HUES48 (cell line): ENCODE results near the gene GABBR1.

ENCODE experiments used
- H3K27ac ChIP-seq: one replicate; pipeline ENCODE4 v1.7.0; 2013; ENCODE audit warnings: low read depth, low read length, inconsistent platforms
- H3K27me3 ChIP-seq: 2 replicates; pipeline ENCODE4 v1.6.1; 2013; ENCODE audit warnings: mild to moderate bottlenecking, low read length; ENCODE audit not compliant: control insufficient read depth, insufficient read depth
- H3K36me3 ChIP-seq: 2 replicates; pipeline ENCODE4 v1.6.1; 2013; ENCODE audit warnings: low read length; ENCODE audit not compliant: control insufficient read depth, insufficient read depth
- H3K4me1 ChIP-seq: 2 replicates; pipeline ENCODE4 v1.6.1; 2013; ENCODE audit warnings: mild to moderate bottlenecking, low read length; ENCODE audit not compliant: control insufficient read depth, insufficient read depth
- H3K4me3 ChIP-seq: 2 replicates; pipeline ENCODE4 v1.5.1; 2013; ENCODE audit warnings: mild to moderate bottlenecking, low read depth, low read length
- H3K9ac ChIP-seq: 2 replicates; pipeline ENCODE4 v1.6.1; 2013; ENCODE audit warnings: mild to moderate bottlenecking, low read depth, low read length, moderate library complexity
- H3K9me3 ChIP-seq: 2 replicates; pipeline ENCODE4 v1.6.1; 2013; ENCODE audit warnings: low read length; ENCODE audit not compliant: control insufficient read depth, insufficient read depth

The GABBR1 gene

GRCh38 chr6:29537714-29538403 lies 95.1 kb downstream of the GABBR1 start:
- Histone ChIP-seq H3K4me3 (no peak overlapping the region), H3K4me1 (no peaks in the 10 kb centered on the region), H3K9ac (no peak overlapping the region), H3K27ac (no peak overlapping the region), H3K9me3 (no peaks in the 10 kb centered on the region), H3K36me3 (no peaks in the 10 kb centered on the region), H3K27me3 (no peaks in the 10 kb centered on the region; the same call in 1 of the 2 replicates)

- H3K9me3 ChIP-seq, result no peaks in the 10 kb centered on the region
- H3K27me3 ChIP-seq, result no peaks in the 10 kb centered on the region
- H3K4me1 ChIP-seq, result no peaks in the 10 kb centered on the region
- H3K27ac ChIP-seq, result no peak overlapping the region
- H3K9ac ChIP-seq, result no peak overlapping the region
- H3K4me3 ChIP-seq, result no peak overlapping the region
- H3K36me3 ChIP-seq, result no peaks in the 10 kb centered on the region
These were observed 100.5 kb downstream of the GABBR1 start for GRCh38 chr6:29532320-29532951.

- Histone ChIP-seq H3K9me3 (no peaks in the 10 kb centered on the region), H3K36me3 (no peaks in the 10 kb centered on the region), H3K4me3 (no peak overlapping the region), H3K4me1 (no peaks in the 10 kb centered on the region), H3K27me3 (no peaks in the 10 kb centered on the region), H3K27ac (no peak overlapping the region), H3K9ac (no peak overlapping the region)
These were observed 101.3 kb downstream of the GABBR1 start for GRCh38 chr6:29531668-29532067.

GRCh38 chr6:29530671-29531310 lies 102.2 kb downstream of the GABBR1 start:
- Histone ChIP-seq H3K9me3 (no peaks in the 10 kb centered on the region), H3K4me3 (no peak overlapping the region), H3K36me3 (no peaks in the 10 kb centered on the region), H3K4me1 (no peaks in the 10 kb centered on the region; the same call in 1 of the 2 replicates), H3K27me3 (no peaks in the 10 kb centered on the region), H3K9ac (no peak overlapping the region), H3K27ac (no peak overlapping the region)

- no peaks in the 10 kb centered on the region for H3K27me3 ChIP-seq
- no peak overlapping the region for H3K27ac ChIP-seq
- no peak overlapping the region for H3K4me3 ChIP-seq
- no peak overlapping the region for H3K9ac ChIP-seq
- H3K9me3 ChIP-seq, result no peaks in the 10 kb centered on the region
- H3K36me3 ChIP-seq, result no peaks in the 10 kb centered on the region
- peaks cover 7% of the 10 kb centered on the region for H3K4me1 ChIP-seq
These were observed 103.0 kb downstream of the GABBR1 start for GRCh38 chr6:29529956-29530355.

GRCh38 chr6:29528988-29529560 lies 103.9 kb downstream of the GABBR1 start:
- Histone ChIP-seq H3K9me3 (peaks cover 3% of the 10 kb centered on the region; the same call in 1 of the 2 replicates), H3K27me3 (no peaks in the 10 kb centered on the region)

GRCh38 chr6:29528300-29528931 lies 104.6 kb downstream of the GABBR1 start:
- H3K9ac ChIP-seq, result no peak overlapping the region
- peaks cover 9% of the 10 kb centered on the region; the same call in 1 of the 2 replicates for H3K9me3 ChIP-seq
- H3K27me3 ChIP-seq, result no peaks in the 10 kb centered on the region
- H3K4me3 ChIP-seq, result no peak overlapping the region
- no peaks in the 10 kb centered on the region for H3K36me3 ChIP-seq
- H3K4me1 ChIP-seq, result peaks cover 15% of the 10 kb centered on the region
- no peak overlapping the region for H3K27ac ChIP-seq

More at GRCh38 chr6:29528988-29529560, 103.9 kb downstream of the GABBR1 start:
- no peaks in the 10 kb centered on the region for H3K36me3 ChIP-seq
- no peak overlapping the region for H3K4me3 ChIP-seq
- H3K9ac ChIP-seq, result no peak overlapping the region
- peaks cover 15% of the 10 kb centered on the region for H3K4me1 ChIP-seq
- H3K27ac ChIP-seq, result no peak overlapping the region

- Histone ChIP-seq H3K4me3 (no peak overlapping the region), H3K4me1 (peaks cover 15% of the 10 kb centered on the region), H3K9me3 (peaks cover 16% of the 10 kb centered on the region), H3K27ac (no peak overlapping the region), H3K9ac (no peak overlapping the region), H3K36me3 (no peaks in the 10 kb centered on the region), H3K27me3 (no peaks in the 10 kb centered on the region)
These were observed 105.4 kb downstream of the GABBR1 start for GRCh38 chr6:29527564-29527963.

- peaks cover 20% of the 10 kb centered on the region for H3K9me3 ChIP-seq
- H3K9ac ChIP-seq, result no peak overlapping the region
- H3K36me3 ChIP-seq, result no peaks in the 10 kb centered on the region
- H3K4me1 ChIP-seq, result peaks cover 15% of the 10 kb centered on the region
- H3K27ac ChIP-seq, result no peak overlapping the region
- H3K27me3 ChIP-seq, result no peaks in the 10 kb centered on the region
- no peak overlapping the region for H3K4me3 ChIP-seq
These were observed 105.9 kb downstream of the GABBR1 start for GRCh38 chr6:29527126-29527525.

GRCh38 chr6:29525311-29525639 lies 107.7 kb downstream of the GABBR1 start:
- Histone ChIP-seq H3K36me3 (no peaks in the 10 kb centered on the region), H3K27me3 (no peaks in the 10 kb centered on the region), H3K27ac (peak overlapping the region; percentile 44), H3K4me1 (peaks cover 15% of the 10 kb centered on the region), H3K9ac (no peak overlapping the region), H3K9me3 (peaks cover 21% of the 10 kb centered on the region), H3K4me3 (no peak overlapping the region)
